ENCODE results near the gene SMIM1.

Gene SMIM1

GRCh38 chr1:3729594-3730542, 42.7 kb upstream of the SMIM1 start:
- TF ChIP-seq CTCF (conservative IDR thresholded peaks at IDR 0.05; ENCODE audit: low read length) (no peak), EZH2phosphoT487 (IDR thresholded peaks at IDR 0.05; ENCODE audit: borderline replicate concordance) (no peak)
- Histone ChIP-seq H2AFZ (ENCODE audit: low read length) (no peak overlapping the region), H3K27me3 (ENCODE audit: insufficient read depth, low read length, poor library complexity, severe bottlenecking) (no peaks in the 10 kb centered on the region), H3K36me3 (ENCODE audit: insufficient read depth, low read length) (no peaks in the 10 kb centered on the region), H4K20me1 (ENCODE audit: insufficient read depth, low read length, poor library complexity, severe bottlenecking) (no peaks in the 10 kb centered on the region), H3K4me3 (ENCODE audit: low read length, poor library complexity, severe bottlenecking) (no peak overlapping the region), H3K4me2 (ENCODE audit: low read depth, low read length, poor library complexity, severe bottlenecking) (no peak overlapping the region), H3K9ac (ENCODE audit: low read depth, low read length, poor library complexity, severe bottlenecking) (no peak overlapping the region), H3K9me2 (replicated peaks; ENCODE audit: low read depth, low read length) (no peaks in the 10 kb centered on the region), H3F3A (ENCODE audit: low read depth) (no peaks in the 10 kb centered on the region), H3K4me1 (ENCODE audit: insufficient read depth, low read length, poor library complexity, severe bottlenecking) (no peaks in the 10 kb centered on the region), H3K9me3 (ENCODE audit: insufficient read depth, low read depth, low read length) (no peaks in the 10 kb centered on the region), H3K79me2 (ENCODE audit: insufficient read depth, low read length) (no peaks in the 10 kb centered on the region)

GRCh38 chr1:3730543-3731247, 41.9 kb upstream of the SMIM1 start:
- Histone ChIP-seq H3K9ac (ENCODE audit: low read depth, low read length, poor library complexity, severe bottlenecking) (no peak overlapping the region), H4K20me1 (ENCODE audit: insufficient read depth, low read length, poor library complexity, severe bottlenecking) (no peaks in the 10 kb centered on the region), H3K9me2 (replicated peaks; ENCODE audit: low read depth, low read length) (no peaks in the 10 kb centered on the region), H3F3A (ENCODE audit: low read depth) (no peaks in the 10 kb centered on the region), H3K4me2 (ENCODE audit: low read depth, low read length, poor library complexity, severe bottlenecking) (no peak overlapping the region), H3K36me3 (ENCODE audit: insufficient read depth, low read length) (no peaks in the 10 kb centered on the region), H3K9me3 (ENCODE audit: insufficient read depth, low read depth, low read length) (no peaks in the 10 kb centered on the region), H3K27me3 (ENCODE audit: insufficient read depth, low read length, poor library complexity, severe bottlenecking) (no peaks in the 10 kb centered on the region), H2AFZ (ENCODE audit: low read length) (no peak overlapping the region), H3K4me1 (ENCODE audit: insufficient read depth, low read length, poor library complexity, severe bottlenecking) (no peaks in the 10 kb centered on the region), H3K4me3 (ENCODE audit: low read length, poor library complexity, severe bottlenecking) (no peak overlapping the region), H3K79me2 (ENCODE audit: insufficient read depth, low read length) (no peaks in the 10 kb centered on the region)
- TF ChIP-seq CTCF (conservative IDR thresholded peaks at IDR 0.05; ENCODE audit: low read length), result no peak
- no peak for TF ChIP-seq EZH2phosphoT487 (IDR thresholded peaks at IDR 0.05; ENCODE audit: borderline replicate concordance)

- Histone ChIP-seq H3K79me2 (ENCODE audit: insufficient read depth, low read length) (no peaks in the 10 kb centered on the region), H4K20me1 (ENCODE audit: insufficient read depth, low read length, poor library complexity, severe bottlenecking) (no peaks in the 10 kb centered on the region), H3K4me1 (ENCODE audit: insufficient read depth, low read length, poor library complexity, severe bottlenecking) (no peaks in the 10 kb centered on the region), H2AFZ (ENCODE audit: low read length) (no peak overlapping the region), H3K9me2 (replicated peaks; ENCODE audit: low read depth, low read length) (no peaks in the 10 kb centered on the region), H3K36me3 (ENCODE audit: insufficient read depth, low read length) (no peaks in the 10 kb centered on the region), H3F3A (ENCODE audit: low read depth) (no peaks in the 10 kb centered on the region), H3K9me3 (ENCODE audit: insufficient read depth, low read depth, low read length) (no peaks in the 10 kb centered on the region), H3K4me3 (ENCODE audit: low read length, poor library complexity, severe bottlenecking) (no peak overlapping the region), H3K9ac (ENCODE audit: low read depth, low read length, poor library complexity, severe bottlenecking) (no peak overlapping the region), H3K4me2 (ENCODE audit: low read depth, low read length, poor library complexity, severe bottlenecking) (no peak overlapping the region), H3K27me3 (ENCODE audit: insufficient read depth, low read length, poor library complexity, severe bottlenecking) (no peaks in the 10 kb centered on the region)
- no peak for TF ChIP-seq EZH2phosphoT487 (IDR thresholded peaks at IDR 0.05; ENCODE audit: borderline replicate concordance)
These were observed 40.7 kb upstream of the SMIM1 start for GRCh38 chr1:3731583-3732433.

Data from Loucy (cell line).